Measurements from ENCODE around the gene LIF. TPM values are rescaled to one million over a fixed set of nuclear protein-coding genes. Genes with fewer than 3 reads are reported as not detected.

LIF gene
- total RNA-seq, 2 experiments from 2014 or later = 0.06 TPM; not detected in 1

DNA sequence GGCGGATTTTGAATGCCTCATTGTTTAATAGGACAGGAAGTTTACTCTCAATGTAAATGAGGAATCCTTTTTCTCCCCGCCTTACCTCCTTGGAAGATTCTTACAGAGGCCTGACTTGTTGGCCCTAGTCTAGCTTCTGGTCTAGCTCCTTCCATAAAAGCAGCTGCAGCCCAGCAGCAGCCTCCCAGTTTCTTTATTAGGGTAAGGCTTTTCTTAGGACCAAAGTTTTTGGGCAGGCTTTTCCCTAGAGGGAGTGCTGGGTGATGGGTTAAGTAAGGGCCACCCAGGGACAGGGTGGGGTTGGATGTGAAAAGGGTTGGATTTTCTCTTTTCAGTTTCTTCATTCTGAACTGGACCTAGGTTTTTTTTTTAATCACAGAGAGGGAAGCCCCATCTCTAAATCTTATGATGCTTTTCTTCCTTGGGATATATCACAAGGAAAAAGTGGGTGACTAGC is 49.7 kb downstream of the LIF start:
- TF ChIP-seq EZH2phosphoT487 (IDR thresholded peaks at IDR 0.05; ENCODE audit: borderline replicate concordance, low read depth, low read length) = no peak
- TF ChIP-seq, protein P1, sequence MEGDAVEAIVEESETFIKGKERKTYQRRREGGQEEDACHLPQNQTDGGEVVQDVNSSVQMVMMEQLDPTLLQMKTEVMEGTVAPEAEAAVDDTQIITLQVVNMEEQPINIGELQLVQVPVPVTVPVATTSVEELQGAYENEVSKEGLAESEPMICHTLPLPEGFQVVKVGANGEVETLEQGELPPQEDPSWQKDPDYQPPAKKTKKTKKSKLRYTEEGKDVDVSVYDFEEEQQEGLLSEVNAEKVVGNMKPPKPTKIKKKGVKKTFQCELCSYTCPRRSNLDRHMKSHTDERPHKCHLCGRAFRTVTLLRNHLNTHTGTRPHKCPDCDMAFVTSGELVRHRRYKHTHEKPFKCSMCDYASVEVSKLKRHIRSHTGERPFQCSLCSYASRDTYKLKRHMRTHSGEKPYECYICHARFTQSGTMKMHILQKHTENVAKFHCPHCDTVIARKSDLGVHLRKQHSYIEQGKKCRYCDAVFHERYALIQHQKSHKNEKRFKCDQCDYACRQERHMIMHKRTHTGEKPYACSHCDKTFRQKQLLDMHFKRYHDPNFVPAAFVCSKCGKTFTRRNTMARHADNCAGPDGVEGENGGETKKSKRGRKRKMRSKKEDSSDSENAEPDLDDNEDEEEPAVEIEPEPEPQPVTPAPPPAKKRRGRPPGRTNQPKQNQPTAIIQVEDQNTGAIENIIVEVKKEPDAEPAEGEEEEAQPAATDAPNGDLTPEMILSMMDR (conservative IDR thresholded peaks at IDR 0.05; ENCODE audit: low read length) = no peak
- no peaks in the 10 kb centered on the region for H3K79me2 ChIP-seq (ENCODE audit: insufficient read depth, low read depth, low read length)
- POLR2A ChIA-PET = interaction anchor here (1.2 kb wide), 1 partner anchor 15 kb away, joined by 4 read pairs; no protein-coding TSS in a partner anchor
- intact Hi-C loops (cut with micrococcal nuclease; ENCODE audit: unreplicated experiment) = no loop called here
- H3K9me2 ChIP-seq (ENCODE audit: insufficient read depth, low read length) = no peaks in the 10 kb centered on the region
- H3K36me3 ChIP-seq (ENCODE audit: insufficient read depth, low read length) = no peaks in the 10 kb centered on the region
- CTCF ChIA-PET (ENCODE audit: unreplicated experiment) = no interaction called here
- H4K20me1 ChIP-seq (ENCODE audit: insufficient read depth, low read length) = no peaks in the 10 kb centered on the region
- H3K9me3 ChIP-seq (ENCODE audit: low read length) = no peaks in the 10 kb centered on the region
- DNase-seq (ENCODE audit: low spot score) = no peak
- peak overlapping the region; percentile 83 for H2AFZ ChIP-seq (ENCODE audit: low read length)
- peak overlapping the region; percentile 22 for H3K27ac ChIP-seq (ENCODE audit: low read depth, low read length, poor library complexity, severe bottlenecking)
- no peak overlapping the region for H3K4me3 ChIP-seq (ENCODE audit: low read depth, low read length, poor library complexity, severe bottlenecking)
- H3K4me1 ChIP-seq (ENCODE audit: insufficient read depth, low read length, poor library complexity, severe bottlenecking) = peaks cover 28% of the 10 kb centered on the region
- H3K4me2 ChIP-seq (ENCODE audit: low read length) = peak overlapping the region; percentile 41
- BruUV-seq (replicated peaks) = no TSS peak

DNA sequence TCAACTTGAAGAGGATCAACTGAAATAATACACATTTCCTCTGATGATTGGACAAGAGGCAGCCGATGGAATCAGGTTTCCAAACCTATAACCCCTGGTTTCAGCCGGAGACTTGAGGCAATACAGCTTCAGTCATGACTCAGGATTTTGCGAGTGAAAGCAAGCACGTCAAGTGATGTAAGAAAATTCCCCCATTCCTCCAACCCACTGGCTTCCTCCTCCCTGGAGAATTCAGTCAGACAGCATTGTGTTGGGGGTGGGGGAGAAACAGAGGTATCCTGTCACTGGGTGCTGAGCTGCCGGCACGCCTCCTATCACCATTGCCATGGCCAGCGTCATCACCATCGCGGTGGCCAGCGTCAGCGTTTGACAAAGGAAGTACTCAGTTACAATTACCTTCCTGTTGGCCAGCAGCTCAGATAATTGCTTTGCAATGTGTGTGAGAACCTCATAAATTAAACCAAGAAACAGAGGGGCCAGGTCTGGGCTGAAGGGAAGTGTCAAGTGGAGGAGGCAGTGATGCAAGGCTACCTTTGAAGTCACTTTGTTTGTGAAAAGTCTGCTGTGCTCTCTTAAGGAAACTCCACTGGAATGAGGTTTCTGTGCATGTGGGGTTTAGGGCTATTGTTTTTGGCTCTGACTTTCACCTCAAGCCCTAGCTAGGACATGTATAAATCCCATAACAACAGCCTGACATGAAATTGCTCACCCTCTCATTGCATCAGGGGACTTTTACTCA is 50.2 kb downstream of the LIF start:
- Histone ChIP-seq H3K36me3 (ENCODE audit: insufficient read depth, low read length) (no peaks in the 10 kb centered on the region), H3K4me1 (ENCODE audit: insufficient read depth, low read length, poor library complexity, severe bottlenecking) (peaks cover 28% of the 10 kb centered on the region), H3K27ac (ENCODE audit: low read depth, low read length, poor library complexity, severe bottlenecking) (peak overlapping the region; percentile 22), H3K9me2 (ENCODE audit: insufficient read depth, low read length) (no peaks in the 10 kb centered on the region), H4K20me1 (ENCODE audit: insufficient read depth, low read length) (no peaks in the 10 kb centered on the region), H3K9me3 (ENCODE audit: low read length) (no peaks in the 10 kb centered on the region), H2AFZ (ENCODE audit: low read length) (peak overlapping the region; percentile 83), H3K79me2 (ENCODE audit: insufficient read depth, low read depth, low read length) (no peaks in the 10 kb centered on the region), H3K4me2 (ENCODE audit: low read length) (peak overlapping the region; percentile 41), H3K4me3 (ENCODE audit: low read depth, low read length, poor library complexity, severe bottlenecking) (no peak overlapping the region)
- CTCF ChIA-PET (ENCODE audit: unreplicated experiment) = no interaction called here
- no peak for TF ChIP-seq EZH2phosphoT487 (IDR thresholded peaks at IDR 0.05; ENCODE audit: borderline replicate concordance, low read depth, low read length)
- TF ChIP-seq, protein P1 (conservative IDR thresholded peaks at IDR 0.05; ENCODE audit: low read length) = no peak
- no TSS peak for BruUV-seq (replicated peaks)
- intact Hi-C loops (cut with micrococcal nuclease; ENCODE audit: unreplicated experiment) = no loop called here
- DNase-seq (ENCODE audit: low spot score) = peak; percentile 55
- POLR2A ChIA-PET = interaction anchor here (1.2 kb wide), 1 partner anchor 15 kb away, joined by 4 read pairs; no protein-coding TSS in a partner anchor

Measured in OCI-LY7 (cell line).